Frontal cortex (tissue), 4 donors: ENCODE results near the gene EHBP1. TPM values are rescaled to one million over a fixed set of nuclear protein-coding genes. Genes with fewer than 3 reads are reported as not detected.
"Not testable (repeated sequence)": the region's sequence is repeated elsewhere in the genome, so short reads cannot be mapped to it uniquely, and the experiment has no call there.

ENCODE experiments used
- DNase-seq, 2 donors: peaks; one replicate each; pipeline ENCODE4 v3.0.0; 2012; ENCODE audit warnings: low spot score in 2 of 2
- FAIRE-seq: peaks from 2 replicates; lab custom pipeline; 2012; peaks lifted over from hg19 to GRCh38; lab: Jason Lieb, UNC
- total RNA-seq: library from RNA; depleted of rRNA; stranded (reverse); fragments of >200 nt; gene quantifications from one replicate; pipeline ENCODE4 v1.2.3, GENCODE V29; 2014
- donor health status: control.
- donor health status: control.
- donor health status: control.

Gene EHBP1
- total RNA-seq, 1 donor from 2014 or later = 127 TPM

GRCh38 chr2:62698653-62699052, 6.9 kb upstream of the EHBP1 start:
- DNase-seq = no peak
- FAIRE-seq = no peak

- DNase-seq = no peak
- FAIRE-seq = no peak
These were observed 883 bp upstream of the EHBP1 start for GRCh38 chr2:62704654-62705006.

DNA sequence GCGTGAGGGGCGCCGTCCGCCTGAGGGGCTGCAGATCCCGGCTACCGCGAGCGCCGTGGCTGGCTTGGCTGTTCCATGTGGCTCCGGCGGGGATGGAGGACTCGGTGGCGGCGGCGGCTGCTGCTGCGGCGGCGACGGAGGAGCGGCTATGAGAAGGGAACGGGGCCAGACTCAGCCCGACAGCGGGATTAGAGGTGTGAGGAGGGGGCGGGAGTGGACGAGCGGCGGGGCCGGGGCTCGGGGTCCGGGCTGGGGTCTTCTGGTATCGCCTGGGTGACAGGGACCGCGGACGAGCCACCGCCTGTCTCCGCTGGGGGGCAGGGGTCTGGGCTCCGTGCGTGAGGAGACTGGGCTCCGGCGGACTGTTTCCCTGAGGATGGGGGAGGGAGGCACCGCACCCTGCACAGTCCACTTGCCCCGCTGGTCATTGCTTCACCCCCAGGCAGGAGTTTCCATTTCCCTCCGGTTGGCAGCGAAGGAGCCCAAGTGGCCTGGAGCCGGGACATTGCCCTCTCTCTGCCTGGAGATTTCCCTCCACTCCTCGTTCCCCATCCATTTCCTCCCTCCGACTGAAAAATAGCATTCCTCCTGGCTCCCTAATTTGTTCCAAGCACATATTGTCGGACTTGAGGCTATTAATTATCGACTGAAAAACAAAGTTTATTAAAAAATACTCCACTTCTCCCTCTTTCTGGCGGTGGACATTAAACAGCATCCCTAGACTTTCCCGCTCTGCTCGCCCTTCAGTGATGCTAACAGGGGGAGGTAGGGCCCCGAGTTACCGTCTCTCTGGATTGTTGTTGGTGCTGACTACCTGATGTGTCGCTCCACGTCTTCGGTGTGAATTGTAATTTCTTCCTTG, 577 bp downstream of the EHBP1 start:
- FAIRE-seq (no peak), DNase-seq (peak; percentile 15 to 34)

GRCh38 chr2:62706721-62707521, 1.4 kb downstream of the EHBP1 start:
- peak in 1 of 2 donors; percentile 8 for DNase-seq
- no peak for FAIRE-seq

GRCh38 chr2:62708751-62709150, 3.2 kb downstream of the EHBP1 start:
- FAIRE-seq = no peak
- no peak for DNase-seq

DNA sequence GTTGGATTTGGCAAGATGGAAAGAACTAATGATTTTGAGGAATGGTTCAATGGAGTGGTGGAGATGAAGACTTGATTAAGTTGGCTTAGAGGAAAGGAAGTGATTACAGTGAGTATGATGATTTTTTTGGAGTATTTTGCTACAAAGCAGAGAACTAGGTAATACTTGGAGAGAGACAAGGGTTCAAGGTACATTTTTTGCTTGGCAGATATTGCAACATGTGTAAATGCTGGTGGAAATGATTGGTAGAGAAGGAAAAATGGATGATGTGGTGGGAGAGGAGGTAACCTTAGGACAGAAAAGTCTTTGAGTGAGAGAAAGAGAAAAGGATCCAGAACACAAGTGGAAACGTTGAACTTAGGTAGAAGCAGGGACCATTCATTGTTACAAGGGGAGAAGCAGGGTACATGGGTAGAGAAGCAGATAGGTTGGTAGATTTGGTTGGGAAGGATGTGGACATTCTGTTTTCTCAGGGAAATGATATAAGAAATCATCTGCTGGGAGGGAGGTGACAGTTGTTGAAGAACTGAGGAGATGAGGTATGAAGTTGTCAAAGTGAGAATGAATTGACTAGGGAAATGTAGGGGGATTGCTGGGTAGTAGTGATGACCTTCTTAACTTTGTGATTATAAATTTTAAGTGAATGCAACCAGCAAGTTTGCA, 6.5 kb downstream of the EHBP1 start:
- FAIRE-seq (no peak), DNase-seq (no peak)

- DNase-seq, FAIRE-seq: not testable (repeated sequence)
These were observed 7.7 kb downstream of the EHBP1 start for GRCh38 chr2:62713196-62713595.

DNA sequence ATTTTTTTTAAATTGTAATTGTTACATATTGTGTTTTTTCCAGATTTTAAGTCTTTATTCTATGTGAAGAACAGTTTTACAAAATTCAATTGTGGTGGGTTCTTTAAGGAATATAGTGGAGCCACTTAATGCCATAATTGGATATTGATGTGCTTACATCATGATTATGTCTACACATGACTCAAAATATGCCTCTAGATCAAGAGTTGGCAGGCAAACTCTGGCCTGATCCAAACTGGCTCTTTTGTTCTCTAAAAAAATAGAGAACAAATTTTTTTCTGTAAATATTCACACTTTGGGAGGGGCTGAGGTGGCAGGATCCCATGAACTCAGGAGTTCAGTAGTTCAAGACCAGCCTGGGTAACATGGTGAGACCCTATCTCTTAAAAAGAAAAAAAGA, 8.3 kb downstream of the EHBP1 start:
- no peak for DNase-seq
- no peak for FAIRE-seq

DNA sequence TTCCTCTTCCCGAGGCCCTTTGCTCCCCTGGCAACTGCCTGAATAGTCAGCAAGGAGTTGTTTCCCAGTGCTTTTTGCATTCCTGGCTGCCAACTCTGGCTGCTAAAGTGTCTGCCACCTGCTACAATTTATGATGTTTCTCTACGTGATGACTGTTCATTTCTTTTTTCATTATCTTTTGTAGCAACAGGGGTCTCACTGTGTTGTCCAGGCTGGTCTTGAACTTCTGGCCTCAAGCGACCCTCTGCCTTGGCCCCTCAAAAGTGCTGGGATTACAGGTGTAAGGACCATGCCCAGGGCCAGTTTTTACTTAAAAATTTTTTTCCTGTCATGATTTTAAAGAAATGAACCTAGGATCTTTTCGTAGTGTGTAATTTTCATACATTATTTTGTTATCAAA, 11.3 kb downstream of the EHBP1 start:
- DNase-seq (no peak), FAIRE-seq (no peak)

DNA sequence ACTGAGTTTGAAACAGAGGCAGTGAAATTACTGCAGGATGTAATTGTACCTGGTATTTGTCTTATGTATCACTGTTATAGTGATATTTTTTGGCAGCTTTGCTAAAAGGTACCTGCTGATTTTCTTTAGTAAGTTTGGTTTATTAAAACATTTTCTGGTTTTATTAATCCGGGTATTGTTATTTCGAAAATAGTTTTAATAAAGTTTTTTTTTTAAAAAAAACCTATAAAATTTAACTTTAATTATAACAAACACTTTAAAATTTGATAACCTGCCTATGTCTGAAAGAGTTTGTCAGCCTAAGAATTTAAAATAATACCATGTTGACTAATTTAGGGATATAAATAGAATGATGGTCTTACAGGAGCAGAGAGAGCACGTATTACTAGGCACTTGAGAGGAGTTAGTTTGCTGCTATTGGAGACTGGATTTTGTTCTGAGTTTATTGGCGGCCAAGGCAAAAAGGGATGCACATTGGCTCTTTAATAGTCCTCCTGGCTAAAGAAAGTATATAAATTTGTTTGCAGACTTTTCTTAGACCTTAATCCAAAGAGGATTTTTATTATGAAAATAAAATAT, 12.1 kb downstream of the EHBP1 start:
- DNase-seq (no peak), FAIRE-seq (peak; percentile 13)

DNA sequence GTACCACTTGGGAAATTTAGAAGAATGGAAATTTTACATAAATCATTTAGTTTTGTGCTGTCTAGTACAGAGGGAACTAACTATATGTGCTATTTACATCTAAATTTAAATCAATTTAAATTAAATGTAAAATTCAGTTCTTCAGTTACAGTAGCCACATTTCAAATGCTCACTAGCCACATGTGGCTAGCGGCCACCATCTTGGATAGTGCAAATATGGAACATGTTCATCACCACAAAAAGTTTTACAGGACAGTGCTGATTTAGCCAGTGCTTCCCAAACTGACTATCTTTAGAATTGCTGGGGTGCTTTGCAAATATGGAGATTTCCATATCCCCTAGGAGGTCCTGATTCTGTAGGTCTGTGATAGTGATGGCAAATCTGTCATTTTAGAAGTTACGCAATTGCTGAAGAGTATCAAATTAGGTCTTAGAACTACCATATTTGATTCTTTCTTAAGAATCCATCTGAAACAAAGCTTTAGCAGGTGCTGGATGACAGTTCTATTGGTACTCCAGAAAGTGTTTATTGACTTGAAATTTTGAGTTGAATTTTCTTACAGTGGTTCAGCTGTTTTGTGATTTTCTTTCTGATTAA, 12.8 kb downstream of the EHBP1 start:
- FAIRE-seq (no peak), DNase-seq (no peak)

DNA sequence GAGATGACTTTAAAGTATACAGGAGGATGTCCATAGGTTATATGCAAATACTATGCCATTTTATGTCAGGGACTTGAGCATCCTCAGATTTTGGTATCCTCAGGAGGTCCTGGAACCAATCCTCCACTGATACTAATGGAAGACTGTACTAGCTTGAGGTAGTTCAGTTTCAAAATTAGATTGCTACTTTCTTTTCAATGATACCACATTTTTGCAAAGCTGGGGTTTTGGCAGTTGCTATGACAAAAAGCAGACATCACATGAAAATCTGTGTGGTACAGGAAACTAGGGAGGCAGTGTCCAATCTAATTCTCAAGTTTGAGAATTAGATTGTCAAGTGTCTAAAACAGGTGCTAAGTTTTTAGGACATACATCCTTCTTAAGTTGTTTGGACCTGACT, 14.2 kb downstream of the EHBP1 start:
- DNase-seq (no peak), FAIRE-seq (no peak)

DNA sequence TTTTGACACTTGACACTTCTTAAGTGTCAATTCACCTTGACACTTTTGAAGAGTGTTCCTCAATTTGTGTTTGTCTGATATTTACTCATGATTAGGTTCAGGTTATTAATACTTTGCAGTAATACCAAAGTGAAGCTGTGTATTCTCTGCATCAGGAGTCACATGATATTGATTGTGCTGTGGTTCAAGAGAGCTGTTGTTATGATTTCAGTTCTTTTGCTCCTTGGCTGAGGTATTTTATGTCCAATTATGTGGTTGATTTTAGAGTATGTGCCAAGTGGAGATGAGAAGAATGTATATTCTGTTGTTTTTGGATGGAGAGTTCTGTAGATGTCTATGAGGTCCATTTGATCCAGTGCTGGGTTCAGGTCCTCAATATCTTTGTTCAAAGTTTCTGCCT, 17.2 kb downstream of the EHBP1 start:
- no peak for FAIRE-seq
- no peak for DNase-seq

GRCh38 chr2:62723253-62723652, 17.7 kb downstream of the EHBP1 start:
- DNase-seq = no peak
- no peak for FAIRE-seq

GRCh38 chr2:62724106-62724505, 18.6 kb downstream of the EHBP1 start:
- no peak for FAIRE-seq
- DNase-seq = no peak

- FAIRE-seq (no peak), DNase-seq (peak; percentile 6 to 30)
These were observed 19.6 kb downstream of the EHBP1 start for GRCh38 chr2:62724886-62725711.

- no peak for FAIRE-seq
- DNase-seq = no peak
These were observed 20.2 kb downstream of the EHBP1 start for GRCh38 chr2:62725712-62726055.

DNA sequence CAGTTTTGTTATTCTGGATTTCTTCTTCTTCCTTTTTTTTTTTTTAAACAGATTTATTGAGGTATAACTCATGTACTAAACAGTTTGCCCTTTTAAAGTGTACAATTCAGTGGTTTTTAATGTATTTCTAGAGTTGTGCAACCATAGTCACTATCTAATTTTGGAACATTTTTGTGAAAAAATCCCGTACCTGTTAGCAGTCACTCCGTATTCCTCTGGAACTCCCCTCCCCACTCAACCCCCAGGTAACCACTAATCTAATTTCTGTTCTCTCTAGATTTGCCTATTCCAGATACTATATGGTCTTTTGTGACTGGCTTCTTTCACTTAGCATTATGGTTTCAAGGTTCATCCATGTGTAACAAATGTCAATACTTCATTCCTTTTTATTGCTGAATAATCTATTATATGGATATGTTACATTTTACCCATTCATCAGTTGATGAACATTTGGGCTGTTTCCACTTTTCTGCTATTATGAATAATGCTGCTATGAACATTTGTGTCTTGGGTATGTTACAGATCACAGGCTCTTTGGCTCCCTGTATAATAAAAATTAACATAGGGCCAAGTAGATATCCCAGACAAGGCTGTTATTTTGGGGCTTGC, 21.9 kb downstream of the EHBP1 start:
- FAIRE-seq = no peak
- DNase-seq = no peak
